DOHH2 (cell line): Measurements from ENCODE around the gene TLE1.

Experiments used
- H3F3A ChIP-seq: fragments of 200-600 bp; sonication (generic), shearing (Covaris generic); 2 replicates; pipeline ENCODE4 v1.6.0; 2016; ENCODE audit warnings: antibody characterized with exemption, mild to moderate bottlenecking; ENCODE audit not compliant: control insufficient read depth, insufficient read depth
- H3K27ac ChIP-seq: fragments of 200-600 bp; sonication (generic); 2 replicates; pipeline ENCODE4 v1.5.1; 2014; ENCODE audit warnings: low read depth, mild to moderate bottlenecking, low read length, moderate library complexity
- H3K27me3 ChIP-seq: fragments of 200-600 bp; sonication (generic); 2 replicates; pipeline ENCODE4 v1.6.1; 2014; ENCODE audit warnings: mild to moderate bottlenecking, low read length, mixed read lengths; ENCODE audit not compliant: control insufficient read depth
- H3K36me3 ChIP-seq: fragments of 200-600 bp; sonication (generic); 2 replicates; pipeline ENCODE4 v1.6.1; 2014; ENCODE audit warnings: mild to moderate bottlenecking, low read length, moderate library complexity, mixed read lengths; ENCODE audit not compliant: control insufficient read depth
- H3K4me1 ChIP-seq: fragments of 200-600 bp; sonication (generic); 2 replicates; pipeline ENCODE4 v1.6.1; 2014; ENCODE audit warnings: mild to moderate bottlenecking, low read length, mixed read lengths; ENCODE audit not compliant: control insufficient read depth
- H3K4me2 ChIP-seq: fragments of 200-600 bp; sonication (generic); 2 replicates; pipeline ENCODE4 v1.6.0; 2014; ENCODE audit warnings: mild to moderate bottlenecking, low read length, moderate library complexity
- H3K4me3 ChIP-seq: fragments of 200-600 bp; sonication (generic); 2 replicates; pipeline ENCODE4 v1.5.1; 2014; ENCODE audit warnings: mild to moderate bottlenecking, low read length, mixed read lengths
- H3K79me2 ChIP-seq: fragments of 200-600 bp; sonication (generic); 2 replicates; pipeline ENCODE4 v1.6.1; 2014; ENCODE audit warnings: mild to moderate bottlenecking, low read length, mixed read lengths; ENCODE audit not compliant: control insufficient read depth
- H3K9me2 ChIP-seq: fragments of 200-600 bp; sonication (generic); replicated peaks from 2 replicates; pipeline ENCODE4 v1.6.1; 2014; ENCODE audit warnings: mild to moderate bottlenecking, low read length, mixed read lengths; ENCODE audit not compliant: control insufficient read depth
- H3K9me3 ChIP-seq: fragments of 200-600 bp; sonication (generic); 2 replicates; pipeline ENCODE4 v1.6.1; 2014; ENCODE audit warnings: antibody characterized with exemption, low read length, mixed read lengths; ENCODE audit not compliant: control insufficient read depth, insufficient read depth
- H4K20me1 ChIP-seq: fragments of 200-600 bp; sonication (generic); 2 replicates; pipeline ENCODE4 v1.6.0; 2014; ENCODE audit warnings: low read depth, mild to moderate bottlenecking, antibody characterized with exemption, low read length, moderate library complexity; ENCODE audit not compliant: control insufficient read depth, insufficient read depth
- CTCF ChIP-seq: fragments of 200-600 bp; sonication (generic); IDR thresholded peaks from one replicate; pipeline ENCODE4 v1.5.1; 2014; ENCODE audit warnings: antibody characterized with exemption, mild to moderate bottlenecking, low read depth, low read length; ENCODE audit not compliant: poor library complexity, severe bottlenecking
- EZH2phosphoT487 ChIP-seq: fragments of 200-600 bp; sonication (generic); IDR thresholded peaks from 2 replicates; pipeline ENCODE4 v1.6.1; 2017; ENCODE audit warnings: borderline replicate concordance, mild to moderate bottlenecking, antibody characterized with exemption, low read length, moderate library complexity, mixed read lengths

The TLE1 gene

GRCh38 chr9:81605170-81605670 is 84.1 kb downstream of the TLE1 start:
- Histone ChIP-seq H3K9me3 (no peaks in the 10 kb centered on the region), H3K4me1 (peaks cover 5% of the 10 kb centered on the region; the same call in 1 of the 2 replicates), H3K27me3 (peaks cover 10% of the 10 kb centered on the region), H3K36me3 (no peaks in the 10 kb centered on the region), H3K79me2 (no peaks in the 10 kb centered on the region), H3K9me2 (no peaks in the 10 kb centered on the region), H4K20me1 (no peaks in the 10 kb centered on the region), H3F3A (no peaks in the 10 kb centered on the region), H3K4me2 (no peak overlapping the region), H3K4me3 (no peak overlapping the region), H3K27ac (no peak overlapping the region)
- TF ChIP-seq EZH2phosphoT487 (no peak), CTCF (no peak)

- no peak overlapping the region for H3K4me2 ChIP-seq
- H3K27ac ChIP-seq = no peak overlapping the region
- no peaks in the 10 kb centered on the region for H3K79me2 ChIP-seq
- no peak overlapping the region for H3K4me3 ChIP-seq
- H3K9me2 ChIP-seq = no peaks in the 10 kb centered on the region
- H3K9me3 ChIP-seq = no peaks in the 10 kb centered on the region
- no peaks in the 10 kb centered on the region for H3K36me3 ChIP-seq
- no peaks in the 10 kb centered on the region for H3F3A ChIP-seq
- peaks cover 10% of the 10 kb centered on the region for H3K27me3 ChIP-seq
- H4K20me1 ChIP-seq = no peaks in the 10 kb centered on the region
- no peaks in the 10 kb centered on the region for H3K4me1 ChIP-seq
- TF ChIP-seq CTCF = no peak
These were observed 84.8 kb downstream of the TLE1 start for GRCh38 chr9:81604306-81605169.

GRCh38 chr9:81602887-81603680 is 86.3 kb downstream of the TLE1 start:
- H4K20me1 ChIP-seq = no peaks in the 10 kb centered on the region
- TF ChIP-seq EZH2phosphoT487 = no peak
- TF ChIP-seq CTCF = no peak
- H3K4me2 ChIP-seq = no peak overlapping the region
- no peak overlapping the region for H3K4me3 ChIP-seq
- no peaks in the 10 kb centered on the region for H3K4me1 ChIP-seq
- H3K36me3 ChIP-seq = no peaks in the 10 kb centered on the region
- no peaks in the 10 kb centered on the region for H3K79me2 ChIP-seq
- H3K9me2 ChIP-seq = no peaks in the 10 kb centered on the region
- H3F3A ChIP-seq = no peaks in the 10 kb centered on the region
- peaks cover 10% of the 10 kb centered on the region for H3K27me3 ChIP-seq
- H3K9me3 ChIP-seq = no peaks in the 10 kb centered on the region
- H3K27ac ChIP-seq = no peak overlapping the region
